ENCODE results near the gene PSME3.

DNA sequence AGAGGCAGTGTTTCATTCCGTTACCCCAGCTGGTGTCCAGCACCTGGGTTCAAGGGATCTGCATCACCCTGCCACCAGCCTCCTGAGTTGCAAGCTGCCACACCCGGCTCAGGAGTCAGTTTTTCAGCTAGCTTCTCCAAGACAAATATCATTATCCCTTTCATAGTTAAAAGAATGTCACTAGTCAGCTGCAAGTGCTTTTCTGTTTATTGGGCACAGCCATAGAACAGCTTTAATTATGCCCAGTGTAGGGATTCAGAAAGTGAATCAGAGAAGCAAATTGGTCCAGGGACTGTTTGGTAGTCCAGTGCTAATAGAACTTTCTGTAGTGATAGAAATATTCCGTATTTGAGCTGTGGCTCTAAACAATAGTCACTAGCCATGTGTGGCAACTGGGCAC is 14.9 kb downstream of the PSME3 start:
- no peak for TF ChIP-seq POLR2A (IDR thresholded peaks at IDR 0.05; ENCODE audit: extremely low read depth, insufficient read length)
- no peak for TF ChIP-seq CTCF (IDR thresholded peaks at IDR 0.05; ENCODE audit: low read depth, low read length)
- TF ChIP-seq, protein P1, sequence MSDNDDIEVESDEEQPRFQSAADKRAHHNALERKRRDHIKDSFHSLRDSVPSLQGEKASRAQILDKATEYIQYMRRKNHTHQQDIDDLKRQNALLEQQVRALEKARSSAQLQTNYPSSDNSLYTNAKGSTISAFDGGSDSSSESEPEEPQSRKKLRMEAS (IDR thresholded peaks at IDR 0.05; ENCODE audit: low read depth, low read length): no peak
